AG20443 (cell line): Measurements from ENCODE around the gene SMOC2.
"Not testable (repeated sequence)": the region's sequence is repeated elsewhere in the genome, so short reads cannot be mapped to it uniquely, and the experiment has no call there.

Source experiments
- DNase-seq: peaks from one replicate; pipeline ENCODE4 v3.0.0; 2012; ENCODE audit warnings: low spot score, mixed read lengths

The SMOC2 gene

GRCh38 chr6:168606722-168607121, 165.7 kb downstream of the SMOC2 start:
- no peak for DNase-seq

GRCh38 chr6:168607272-168608112, 166.5 kb downstream of the SMOC2 start:
- no peak for DNase-seq

- no peak for DNase-seq
Observed at GRCh38 chr6:168608113-168608400, 167.1 kb downstream of the SMOC2 start.

- DNase-seq: no peak
Observed at GRCh38 chr6:168609026-168609685, 168.2 kb downstream of the SMOC2 start.

- DNase-seq: no peak
Observed at GRCh38 chr6:168609914-168610490, 169.0 kb downstream of the SMOC2 start.

GRCh38 chr6:168610966-168611365, 170.0 kb downstream of the SMOC2 start:
- not testable (repeated sequence) for DNase-seq

- DNase-seq: no peak
Observed at GRCh38 chr6:168611691-168612090, 170.7 kb downstream of the SMOC2 start.

- no peak for DNase-seq
Observed at GRCh38 chr6:168612586-168612985, 171.6 kb downstream of the SMOC2 start.

GRCh38 chr6:168615837-168616236, 174.9 kb downstream of the SMOC2 start:
- no peak for DNase-seq

- DNase-seq: no peak
Observed at GRCh38 chr6:168616816-168617765, 176.1 kb downstream of the SMOC2 start.

GRCh38 chr6:168618546-168619315, 177.7 kb downstream of the SMOC2 start:
- DNase-seq: no peak

- DNase-seq: no peak
Observed at GRCh38 chr6:168619560-168620314, 178.8 kb downstream of the SMOC2 start.

- DNase-seq: no peak
Observed at GRCh38 chr6:168620578-168620977, 179.6 kb downstream of the SMOC2 start.

- no peak for DNase-seq
Observed at GRCh38 chr6:168623736-168624135, 182.8 kb downstream of the SMOC2 start.

- DNase-seq: no peak
Observed at GRCh38 chr6:168624540-168624939, 183.6 kb downstream of the SMOC2 start.

- no peak for DNase-seq
Observed at GRCh38 chr6:168624948-168625347, 184.0 kb downstream of the SMOC2 start.

- no peak for DNase-seq
Observed at GRCh38 chr6:168625602-168626001, 184.6 kb downstream of the SMOC2 start.

GRCh38 chr6:168626046-168626602, 185.1 kb downstream of the SMOC2 start:
- DNase-seq: no peak

- no peak for DNase-seq
Observed at GRCh38 chr6:168627506-168628175, 186.7 kb downstream of the SMOC2 start.

GRCh38 chr6:168628176-168628553, 187.2 kb downstream of the SMOC2 start:
- no peak for DNase-seq
